HG03558 (cell line): ENCODE measurements around the gene KIAA0825.

Source experiments
- ATAC-seq: cut with Tn5 transposase; IDR thresholded peaks from one replicate; pipeline ENCODE4 v1.9.1; 2021; ENCODE audit warnings: moderate number of reproducible peaks; ENCODE audit not compliant: unreplicated experiment; ENCODE audit errors: extremely low read depth

The KIAA0825 gene

GRCh38 chr5:94263068-94263467 lies 355.3 kb downstream of the KIAA0825 start:
- no peak for ATAC-seq

DNA sequence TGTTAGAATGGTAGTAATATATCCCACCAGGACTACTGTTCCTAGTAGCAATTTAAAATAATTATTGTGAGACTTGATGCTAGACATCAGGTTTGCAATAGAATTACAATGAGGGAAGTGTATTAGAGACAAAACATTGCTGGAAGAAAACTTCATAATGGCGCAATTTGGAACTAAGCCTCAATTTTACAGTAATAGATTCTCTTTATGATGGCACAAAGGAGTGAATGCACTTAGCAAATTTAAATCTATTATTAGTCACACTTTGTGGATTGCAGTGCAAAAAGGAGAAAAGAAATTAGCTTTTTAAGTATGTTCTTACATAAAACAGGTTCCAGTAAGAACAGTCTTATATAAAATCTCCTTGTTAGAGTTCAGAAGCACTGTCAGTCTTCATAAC lies 358.3 kb downstream of the KIAA0825 start:
- ATAC-seq = no peak

- no peak for ATAC-seq
These were observed 364.2 kb downstream of the KIAA0825 start for GRCh38 chr5:94254214-94254613.

DNA sequence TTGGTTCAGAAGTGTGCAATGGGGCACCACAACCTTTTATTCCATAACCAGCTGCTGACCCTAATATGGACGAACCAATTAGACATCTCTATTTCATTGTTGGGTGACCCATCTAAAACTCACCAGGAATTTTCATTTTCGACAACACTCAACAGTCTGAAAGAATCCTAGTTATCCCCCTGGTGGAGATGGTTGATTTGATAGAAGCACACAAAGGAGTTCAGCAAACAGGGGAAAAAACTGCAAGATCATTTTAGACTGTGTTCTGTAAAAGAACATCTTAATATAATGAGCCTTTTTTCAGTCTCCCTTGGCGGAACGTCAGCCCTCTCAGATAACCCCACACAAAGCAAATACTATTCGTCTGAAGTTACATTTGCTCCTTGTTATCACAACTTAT lies 367.4 kb downstream of the KIAA0825 start:
- no peak for ATAC-seq

DNA sequence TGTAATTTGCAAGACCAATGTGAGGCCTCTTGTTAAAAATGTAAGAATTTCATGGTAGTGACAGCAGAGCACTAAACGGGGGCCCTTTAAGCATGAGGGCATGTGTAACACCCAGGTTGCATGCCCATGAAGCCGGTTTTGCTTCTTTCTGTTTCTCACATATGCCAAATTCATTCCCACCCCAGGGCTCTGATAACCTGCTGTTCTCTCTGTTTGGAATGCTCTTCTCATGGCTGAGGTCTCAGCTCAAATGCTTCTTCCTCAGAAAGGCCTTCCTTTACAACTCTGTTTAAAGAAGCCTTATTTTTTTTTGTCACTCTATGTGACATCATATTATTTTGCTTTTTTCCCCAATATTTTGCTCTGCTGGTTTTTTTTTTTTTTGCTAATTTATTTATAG lies 369.0 kb downstream of the KIAA0825 start:
- no peak for ATAC-seq

DNA sequence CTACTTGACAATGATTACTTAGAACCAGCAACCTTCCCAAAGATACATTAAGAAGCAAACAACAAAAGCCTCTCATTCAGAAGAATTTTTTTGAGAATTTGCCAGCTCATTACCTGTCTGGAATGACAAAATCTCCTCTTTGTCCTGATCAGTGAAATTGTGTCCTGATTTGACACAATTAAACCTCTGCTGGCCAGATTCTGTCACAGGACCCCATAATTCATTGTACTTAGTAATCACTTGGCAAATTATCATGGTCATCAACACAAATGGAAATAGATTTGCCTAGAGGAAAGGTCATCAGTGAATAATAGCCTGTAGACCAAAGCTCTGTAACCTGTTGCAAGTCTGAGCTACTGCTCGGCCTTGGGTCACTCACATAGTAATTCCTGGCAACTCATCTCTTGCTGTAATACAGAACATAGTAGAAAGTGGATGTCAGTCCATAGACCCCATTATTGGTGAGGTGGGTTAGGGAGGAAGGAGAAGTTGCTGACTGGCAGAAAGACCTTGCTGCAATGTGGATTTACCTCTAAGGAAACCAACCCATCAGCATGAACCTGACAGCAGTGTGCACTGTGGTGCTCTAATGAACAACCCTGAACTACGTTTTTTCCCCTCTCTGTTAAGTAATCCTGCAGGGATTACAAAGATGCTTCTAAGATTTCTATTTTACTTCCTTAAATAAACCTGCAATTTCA lies 370.1 kb downstream of the KIAA0825 start:
- no peak for ATAC-seq

DNA sequence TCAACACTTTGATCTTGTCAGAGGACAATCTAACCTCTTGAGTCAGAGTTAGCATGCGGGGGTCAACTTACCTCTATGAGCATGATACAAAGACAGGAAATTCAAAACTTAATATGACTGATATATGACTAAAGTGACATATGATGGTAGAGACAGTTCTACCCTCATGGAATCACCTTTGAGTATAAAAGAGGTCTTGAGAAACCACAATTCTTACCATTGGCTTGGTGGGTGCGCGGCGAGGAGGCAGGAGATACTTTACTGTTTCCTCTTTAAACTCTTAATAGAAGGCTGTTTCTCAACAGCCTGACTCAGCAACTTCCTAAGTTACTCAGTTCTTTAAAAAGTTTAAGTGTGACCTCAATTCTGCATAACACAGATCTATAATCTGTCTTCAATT lies 372.8 kb downstream of the KIAA0825 start:
- no peak for ATAC-seq

DNA sequence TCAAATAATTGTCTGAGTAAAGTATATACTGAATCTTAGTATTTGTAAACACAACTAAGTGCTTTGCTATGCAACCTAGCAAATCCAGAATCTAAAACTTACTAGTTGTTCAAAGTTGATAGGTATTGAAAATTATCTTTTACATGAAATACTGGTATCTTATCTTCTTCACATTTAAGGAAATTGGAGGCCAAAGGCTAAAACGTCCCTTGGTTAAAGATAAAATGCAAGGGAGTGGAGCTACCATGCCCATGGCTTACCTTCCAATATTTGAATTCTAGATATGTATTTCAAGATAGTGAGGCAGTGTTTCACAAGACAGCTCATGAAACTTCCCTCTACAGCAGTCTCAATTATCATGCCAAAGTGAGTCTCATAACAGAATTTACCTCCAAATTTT lies 373.5 kb downstream of the KIAA0825 start:
- ATAC-seq = no peak

GRCh38 chr5:94243612-94244011 lies 374.8 kb downstream of the KIAA0825 start:
- ATAC-seq = no peak

- no peak for ATAC-seq
These were observed 377.3 kb downstream of the KIAA0825 start for GRCh38 chr5:94240993-94241651.

GRCh38 chr5:94240596-94240992 lies 377.8 kb downstream of the KIAA0825 start:
- no peak for ATAC-seq

DNA sequence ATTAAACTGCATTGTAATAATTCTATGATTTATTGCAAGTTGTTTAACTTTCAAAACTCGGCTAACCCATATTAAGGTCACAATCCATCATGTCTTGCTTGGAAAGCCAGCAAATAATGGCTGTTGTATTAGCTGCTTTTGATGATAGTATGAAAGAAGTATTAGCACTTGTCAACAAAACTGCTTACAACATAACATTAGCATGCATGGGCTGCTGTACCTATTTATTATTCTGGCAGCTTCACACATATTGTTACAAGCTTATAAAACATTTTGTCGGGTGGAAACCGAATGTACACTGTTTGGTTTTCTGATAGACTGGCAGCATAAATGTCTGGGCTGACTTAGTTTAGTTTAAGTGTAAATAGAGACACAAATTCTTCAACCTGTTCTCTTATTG lies 378.3 kb downstream of the KIAA0825 start:
- ATAC-seq = no peak

- ATAC-seq = no peak
These were observed 379.1 kb downstream of the KIAA0825 start for GRCh38 chr5:94239266-94239665.

- ATAC-seq = no peak
These were observed 383.4 kb downstream of the KIAA0825 start for GRCh38 chr5:94234987-94235386.

DNA sequence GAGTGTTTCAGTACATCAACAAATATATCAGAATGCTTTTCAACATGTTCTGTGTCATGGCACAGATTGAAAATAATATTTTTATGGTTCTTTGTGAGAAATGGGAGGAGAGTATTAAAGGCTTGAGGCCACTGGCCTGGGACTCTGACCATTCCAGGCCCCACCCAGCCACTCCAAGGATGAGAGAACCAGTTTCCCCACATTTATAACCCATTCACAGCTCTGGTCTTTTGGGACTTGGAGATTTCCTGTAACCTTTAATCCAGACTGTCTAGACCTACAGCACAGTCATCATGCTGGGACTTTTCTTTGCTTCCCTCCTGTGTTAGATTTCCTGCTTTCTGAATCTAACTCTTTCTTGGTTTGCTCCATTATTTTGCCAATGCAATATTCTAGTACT lies 389.6 kb downstream of the KIAA0825 start:
- no peak for ATAC-seq

DNA sequence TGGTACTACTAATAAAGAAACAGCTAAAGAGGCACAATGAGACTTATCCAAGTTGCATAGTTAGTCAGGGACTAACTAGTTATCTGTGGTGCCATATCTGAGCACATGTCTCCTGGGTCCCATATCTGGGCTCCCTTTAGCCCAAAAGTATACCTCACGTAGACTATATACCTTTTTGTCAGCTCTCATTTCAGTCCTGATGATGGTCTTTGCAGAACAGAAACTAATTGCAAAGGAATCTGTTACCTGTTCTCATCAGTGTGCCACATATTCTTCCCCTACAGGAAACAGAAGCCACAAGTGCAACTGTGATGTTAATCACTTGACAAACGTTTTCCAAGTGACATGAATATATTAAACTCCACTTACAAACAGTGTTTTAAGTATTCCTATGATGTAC lies 395.2 kb downstream of the KIAA0825 start:
- ATAC-seq = no peak

GRCh38 chr5:94218374-94218773 lies 400.0 kb downstream of the KIAA0825 start:
- no peak for ATAC-seq

DNA sequence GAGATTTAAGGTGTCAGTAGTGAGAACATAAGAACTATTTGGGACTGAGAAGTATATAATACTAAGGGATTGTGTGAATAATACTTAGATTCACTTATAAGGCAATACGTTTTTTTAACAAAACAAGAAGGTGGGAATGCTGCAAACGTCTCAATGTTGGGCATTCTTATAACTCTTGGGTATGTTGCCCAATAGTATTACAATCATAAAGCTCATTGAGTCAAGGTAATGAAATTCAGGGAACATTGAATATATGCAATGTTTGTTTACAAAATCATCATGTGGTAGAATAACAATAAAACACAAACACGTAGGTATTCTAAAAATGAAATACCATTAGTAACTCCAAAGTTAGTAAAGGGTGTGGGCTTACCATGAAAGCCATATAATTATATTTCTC lies 400.7 kb downstream of the KIAA0825 start:
- no peak for ATAC-seq

DNA sequence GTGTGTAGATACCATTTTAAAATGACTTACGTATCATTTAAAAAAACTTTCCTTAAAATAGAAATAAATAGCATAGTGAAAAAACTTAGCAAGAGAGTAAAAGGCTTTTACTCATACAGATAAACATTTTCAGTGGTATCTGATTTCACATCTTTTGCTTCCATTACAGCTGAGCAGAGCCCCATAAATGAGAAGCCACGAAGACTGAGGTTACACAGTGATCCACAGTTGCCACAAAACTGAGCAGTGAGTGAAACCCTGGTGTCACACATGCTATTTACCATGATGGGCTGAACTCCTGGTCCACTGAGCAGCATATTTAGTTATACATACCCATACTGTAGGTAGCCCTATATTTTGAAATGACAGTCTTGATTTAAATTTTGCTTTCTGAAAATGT lies 401.2 kb downstream of the KIAA0825 start:
- ATAC-seq = no peak

GRCh38 chr5:94212476-94212875 lies 405.9 kb downstream of the KIAA0825 start:
- ATAC-seq = no peak

GRCh38 chr5:94209774-94210355 lies 408.5 kb downstream of the KIAA0825 start:
- ATAC-seq = no peak

DNA sequence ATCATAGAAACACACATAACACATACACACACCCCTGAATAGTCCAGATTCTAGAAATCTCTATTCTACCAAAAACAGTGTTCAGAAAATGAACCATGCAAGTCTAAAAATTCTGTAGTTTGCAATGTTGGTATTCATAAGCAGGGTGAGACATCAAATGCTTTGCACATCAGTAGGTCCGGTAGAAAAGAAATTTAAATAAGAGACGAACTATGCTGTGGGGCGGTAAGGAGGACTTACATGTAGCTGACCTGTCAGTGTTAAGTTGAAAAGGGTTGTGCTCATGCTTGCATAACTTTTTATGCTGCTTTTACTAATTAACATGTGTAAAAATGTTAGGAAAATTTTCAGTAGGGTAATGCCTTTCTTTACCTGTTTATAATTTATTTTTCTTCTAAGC lies 409.1 kb downstream of the KIAA0825 start:
- ATAC-seq = no peak
